OCI-LY1 (cell line): ENCODE data around the gene PPP2R5C.

ENCODE experiments used
- H2AFZ ChIP-seq: fragments of 200-600 bp; sonication (generic), shearing (Covaris generic); 2 replicates; pipeline ENCODE4 v1.6.0; 2014; ENCODE audit warnings: antibody characterized with exemption, mild to moderate bottlenecking, low read length
- H3F3A ChIP-seq: fragments of 200-600 bp; sonication (generic), shearing (Covaris generic); 2 replicates; pipeline ENCODE4 v1.6.0; 2014; ENCODE audit warnings: mild to moderate bottlenecking, antibody characterized with exemption, low read length, moderate library complexity; ENCODE audit not compliant: insufficient read depth
- H3K27ac ChIP-seq: fragments of 200-600 bp; sonication (generic); 2 replicates; pipeline ENCODE4 v1.5.1; 2014; ENCODE audit warnings: low read length, mixed run types, mild to moderate bottlenecking, low read depth; ENCODE audit not compliant: poor library complexity, severe bottlenecking
- H3K27me3 ChIP-seq: fragments of 200-600 bp; sonication (generic); 2 replicates; pipeline ENCODE4 v1.6.0; 2014; ENCODE audit warnings: antibody characterized with exemption, mild to moderate bottlenecking, low read length, moderate library complexity; ENCODE audit not compliant: insufficient read depth
- H3K36me3 ChIP-seq: fragments of 200-600 bp; sonication (generic); 2 replicates; pipeline ENCODE4 v1.6.1; 2014; ENCODE audit warnings: mild to moderate bottlenecking, antibody characterized with exemption, low read length, moderate library complexity, mixed read lengths; ENCODE audit not compliant: insufficient read depth
- H3K4me1 ChIP-seq: fragments of 200-600 bp; sonication (generic); 2 replicates; pipeline ENCODE4 v1.5.1; 2014; ENCODE audit warnings: mild to moderate bottlenecking, low read length, moderate library complexity; ENCODE audit not compliant: insufficient read depth, severe bottlenecking
- H3K4me2 ChIP-seq: fragments of 200-600 bp; sonication (generic), shearing (Covaris generic); 2 replicates; pipeline ENCODE4 v1.6.1; 2014; ENCODE audit warnings: low read length
- H3K4me3 ChIP-seq: fragments of 200-600 bp; sonication (generic); 2 replicates; pipeline ENCODE4 v1.5.1; 2014; ENCODE audit warnings: low read length, low read depth, mild to moderate bottlenecking, mixed read lengths; ENCODE audit not compliant: poor library complexity, severe bottlenecking
- H3K79me2 ChIP-seq: fragments of 200-600 bp; shearing (Covaris generic); 2 replicates; pipeline ENCODE4 v1.6.1; 2016; ENCODE audit warnings: mixed run types, low read length, mixed read lengths; ENCODE audit not compliant: insufficient read depth
- H3K9ac ChIP-seq: fragments of 200-600 bp; sonication (generic), shearing (Covaris generic); 2 replicates; pipeline ENCODE4 v1.6.1; 2014; ENCODE audit warnings: mild to moderate bottlenecking, low read length, mixed read lengths
- H3K9me2 ChIP-seq: fragments of 200-600 bp; sonication (generic), shearing (Covaris generic); 2 replicates; pipeline ENCODE4 v1.6.1; 2014; ENCODE audit warnings: low read depth, mild to moderate bottlenecking, low read length, mixed read lengths
- H3K9me3 ChIP-seq: fragments of 200-600 bp; shearing (Covaris generic); 2 replicates; pipeline ENCODE4 v1.6.1; 2014; ENCODE audit warnings: low read length, mixed read lengths
- H4K20me1 ChIP-seq: fragments of 200-600 bp; sonication (generic), shearing (Covaris generic); 2 replicates; pipeline ENCODE4 v1.6.0; 2016; ENCODE audit warnings: mild to moderate bottlenecking, low read length; ENCODE audit not compliant: insufficient read depth
- CTCF ChIP-seq: fragments of 200-600 bp; sonication (generic), shearing (Covaris generic); IDR thresholded peaks from 2 replicates; pipeline ENCODE4 v1.5.1; 2017; ENCODE audit warnings: mild to moderate bottlenecking, antibody characterized with exemption, low read length, moderate library complexity, mixed read lengths
- EZH2 ChIP-seq: fragments of 200-600 bp; sonication (generic), shearing (Covaris generic); IDR thresholded peaks from 2 replicates; pipeline ENCODE4 v1.8.0; 2017; ENCODE audit warnings: borderline replicate concordance, mixed run types, mild to moderate bottlenecking, antibody characterized with exemption, low read length, moderate library complexity, mixed read lengths

Gene PPP2R5C

GRCh38 chr14:101824339-101824727 is 62.8 kb downstream of the PPP2R5C start:
- Histone ChIP-seq H3K9ac (peak overlapping the region; percentile 73), H3K4me3 (peak overlapping the region; percentile 59), H3F3A (peaks cover 6% of the 10 kb centered on the region; the same call in 1 of the 2 replicates), H3K27ac (peak overlapping the region; percentile 98), H3K4me2 (peak overlapping the region; percentile 78), H3K27me3 (no peaks in the 10 kb centered on the region), H2AFZ (no peak overlapping the region), H3K36me3 (peaks cover 32% of the 10 kb centered on the region), H3K79me2 (peaks cover 81% of the 10 kb centered on the region), H3K9me2 (no peaks in the 10 kb centered on the region), H3K9me3 (peaks cover 3% of the 10 kb centered on the region; the same call in 1 of the 2 replicates), H3K4me1 (peaks cover 82% of the 10 kb centered on the region), H4K20me1 (no peaks in the 10 kb centered on the region)
- TF ChIP-seq EZH2 (no peak), CTCF (no peak)

GRCh38 chr14:101825797-101826196 is 64.3 kb downstream of the PPP2R5C start:
- H3K79me2 ChIP-seq = peaks cover 85% of the 10 kb centered on the region
- peak overlapping the region; percentile 78 for H3K4me2 ChIP-seq
- H3K4me3 ChIP-seq = peak overlapping the region; percentile 59
- no peaks in the 10 kb centered on the region for H3K9me2 ChIP-seq
- no peaks in the 10 kb centered on the region for H4K20me1 ChIP-seq
- no peaks in the 10 kb centered on the region for H3F3A ChIP-seq
- H3K9ac ChIP-seq = peak overlapping the region; percentile 73; the same call in 1 of the 2 replicates
- H3K27ac ChIP-seq = peak overlapping the region; percentile 98
- TF ChIP-seq EZH2 = no peak
- TF ChIP-seq CTCF = no peak
- peaks cover 46% of the 10 kb centered on the region for H3K36me3 ChIP-seq
- peaks cover 3% of the 10 kb centered on the region; the same call in 1 of the 2 replicates for H3K9me3 ChIP-seq
- H2AFZ ChIP-seq = no peak overlapping the region
- peaks cover 76% of the 10 kb centered on the region for H3K4me1 ChIP-seq
- H3K27me3 ChIP-seq = no peaks in the 10 kb centered on the region

GRCh38 chr14:101826351-101826750 is 64.8 kb downstream of the PPP2R5C start:
- no peaks in the 10 kb centered on the region for H3K27me3 ChIP-seq
- H3K36me3 ChIP-seq = peaks cover 48% of the 10 kb centered on the region
- H3K9me2 ChIP-seq = no peaks in the 10 kb centered on the region
- H3K4me2 ChIP-seq = no peak overlapping the region
- TF ChIP-seq CTCF (no peak), EZH2 (no peak)
- peaks cover 3% of the 10 kb centered on the region; the same call in 1 of the 2 replicates for H3K9me3 ChIP-seq
- peaks cover 84% of the 10 kb centered on the region for H3K79me2 ChIP-seq
- no peaks in the 10 kb centered on the region for H4K20me1 ChIP-seq
- peaks cover 75% of the 10 kb centered on the region for H3K4me1 ChIP-seq
- H3F3A ChIP-seq = no peaks in the 10 kb centered on the region
- H2AFZ ChIP-seq = no peak overlapping the region
- no peak overlapping the region for H3K4me3 ChIP-seq
- H3K27ac ChIP-seq = no peak overlapping the region
- no peak overlapping the region for H3K9ac ChIP-seq
